ENCODE measurements around the gene ZNF157.
"Not testable (repeated sequence)": the region's sequence is repeated elsewhere in the genome, so short reads cannot be mapped to it uniquely, and the experiment has no call there.

Gene ZNF157

DNA sequence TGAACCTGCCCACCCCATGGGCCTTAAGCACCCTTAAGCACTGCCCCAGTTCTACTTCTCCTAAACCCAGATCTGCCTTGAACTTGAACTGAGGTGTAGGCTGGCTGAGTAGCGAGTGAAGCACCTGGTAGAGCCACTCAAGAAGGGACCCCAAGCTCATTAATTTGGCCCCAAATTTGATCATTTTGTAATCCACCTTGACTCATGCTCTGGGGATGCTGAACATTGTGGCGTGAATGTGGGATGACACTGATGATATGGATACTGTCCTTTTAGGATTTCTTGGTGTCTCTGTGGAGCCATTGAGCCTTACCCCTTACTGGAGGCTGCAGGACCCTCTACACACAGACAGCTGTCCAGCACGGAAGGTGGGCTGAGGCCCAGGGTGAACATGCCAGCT lies at the start of gene ZNF157:
ZNF157 (plus strand) TSS at position 301 of the 400 bp plus-strand sequence; CDS start at position 392, 91 bp downstream.
- no peak for DNase-seq

DNA sequence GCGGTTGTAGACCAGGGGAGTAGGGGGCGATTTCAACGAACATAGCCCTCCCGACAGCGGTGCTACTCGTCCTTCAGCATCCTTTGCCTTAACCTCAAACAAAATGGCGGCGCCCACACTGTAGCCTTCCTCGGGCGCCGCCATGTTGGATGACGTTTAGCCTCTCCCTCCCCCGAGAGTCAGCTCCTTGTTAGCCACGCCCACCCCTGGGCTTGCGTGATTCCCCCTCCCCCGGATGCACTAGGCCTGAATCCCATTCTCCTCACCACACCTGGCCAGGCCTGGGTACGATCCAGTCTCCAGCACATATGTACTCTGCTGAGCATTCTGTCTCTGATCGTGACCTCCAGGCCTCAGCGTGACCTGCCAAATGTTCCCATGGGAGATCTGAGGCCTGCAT lies 49.0 kb upstream of the ZNF157 start:
- peak; percentile 27 to 44 for DNase-seq

GRCh38 chrX:47321823-47322371 lies 48.5 kb upstream of the ZNF157 start:
- DNase-seq: no peak

- no peak for DNase-seq
Observed at GRCh38 chrX:47327902-47328301, 42.5 kb upstream of the ZNF157 start.

GRCh38 chrX:47332729-47333128 lies 37.6 kb upstream of the ZNF157 start:
- DNase-seq: not testable (repeated sequence)

- no peak for DNase-seq
Observed at GRCh38 chrX:47351706-47352105, 18.7 kb upstream of the ZNF157 start.

GRCh38 chrX:47358387-47359065 lies 11.9 kb upstream of the ZNF157 start:
- no peak for DNase-seq

GRCh38 chrX:47360423-47361179 lies 9.8 kb upstream of the ZNF157 start:
- DNase-seq: no peak

- DNase-seq: peak; percentile 81 to 85
Observed at GRCh38 chrX:47361538-47362511, 8.6 kb upstream of the ZNF157 start.

GRCh38 chrX:47366041-47366722 lies 4.2 kb upstream of the ZNF157 start:
- DNase-seq: peak; percentile 62 to 66

DNA sequence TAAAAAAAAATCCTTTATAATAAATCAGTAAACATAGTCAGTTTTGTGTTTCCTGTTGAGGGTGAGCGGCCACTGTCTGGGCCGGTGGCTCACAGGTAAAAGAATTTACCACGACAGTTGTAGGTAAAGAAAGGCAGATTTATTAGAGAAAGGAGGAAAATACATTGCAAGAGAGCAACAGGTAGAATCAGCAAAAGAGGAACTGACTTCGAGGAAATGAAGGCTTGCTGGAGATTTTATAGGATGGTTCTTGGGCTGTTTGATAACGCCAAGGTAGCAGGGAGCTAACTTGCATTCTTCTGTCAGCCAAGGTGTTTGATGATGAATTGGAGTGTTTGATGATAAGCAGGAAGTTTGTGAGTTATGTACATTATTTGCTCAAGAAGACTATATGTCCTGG lies 2.8 kb downstream of the ZNF157 start:
- DNase-seq: no peak

DNA sequence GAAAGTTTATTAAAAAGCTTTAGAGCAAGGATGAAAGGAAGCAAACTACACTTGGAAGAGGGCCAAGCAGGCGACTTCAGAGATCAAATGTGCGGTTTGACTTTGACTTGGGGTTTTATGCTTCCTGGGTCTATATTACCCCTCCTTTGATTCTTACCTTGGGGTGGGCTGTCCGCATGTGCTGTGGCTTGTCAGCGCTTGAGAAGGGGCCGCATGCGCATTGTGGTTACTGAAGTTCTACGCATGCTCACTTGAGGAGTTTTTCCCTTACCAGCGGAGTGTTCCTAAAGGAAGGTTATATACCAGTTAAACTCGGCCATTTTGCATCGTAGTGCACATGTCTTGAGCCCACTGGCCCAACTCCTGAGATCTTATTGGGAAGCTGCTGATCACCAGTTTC lies 9.9 kb downstream of the ZNF157 start:
- DNase-seq: no peak

DNA sequence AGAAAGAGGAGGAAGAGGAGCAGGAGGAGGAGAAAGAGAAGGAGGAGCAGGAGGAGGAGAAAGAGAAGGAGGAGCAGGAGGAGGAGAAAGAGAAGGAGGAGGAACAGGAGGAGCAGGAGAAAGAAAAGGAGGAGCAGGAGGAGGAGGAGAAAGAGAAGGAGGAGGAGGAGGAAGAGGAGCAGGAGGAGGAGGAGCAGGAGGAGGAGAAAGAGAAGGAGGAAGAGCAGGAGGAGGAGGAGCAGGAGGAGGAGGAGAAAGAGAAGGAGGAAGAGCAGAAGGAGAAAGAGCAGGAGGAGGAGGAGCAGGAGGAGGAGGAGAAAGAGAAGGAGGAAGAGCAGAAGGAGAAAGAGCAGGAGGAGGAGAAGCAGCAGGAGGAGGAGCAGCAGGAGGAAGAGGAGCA lies 10.5 kb downstream of the ZNF157 start:
- DNase-seq: not testable (repeated sequence)

GRCh38 chrX:47384502-47384901 lies 14.1 kb downstream of the ZNF157 start:
- DNase-seq: peak; percentile 43 to 54

DNA sequence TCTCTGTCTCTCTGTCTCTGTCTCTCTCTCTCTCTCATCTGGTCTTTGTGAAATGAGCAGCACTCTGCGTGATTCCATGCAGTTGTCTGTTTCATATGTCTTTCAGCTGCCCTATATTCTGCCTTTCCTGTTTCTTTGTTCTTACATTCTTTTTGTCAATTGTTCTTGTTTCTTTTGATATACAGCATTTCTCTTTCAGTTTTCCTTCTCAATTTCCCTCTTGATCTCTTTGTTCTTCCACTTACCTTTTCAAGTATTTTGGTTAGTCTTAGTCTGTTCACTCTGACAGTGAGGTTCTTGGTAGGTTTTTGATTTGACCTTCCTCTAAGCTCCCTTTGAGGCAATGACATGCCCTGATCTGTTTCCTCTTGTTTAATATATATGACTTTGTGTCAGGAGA lies 20.4 kb downstream of the ZNF157 start:
- no peak for DNase-seq

- no peak for DNase-seq
Observed at GRCh38 chrX:47413179-47413594, 42.8 kb downstream of the ZNF157 start.

- DNase-seq: no peak
Observed at GRCh38 chrX:47420265-47420664, 49.9 kb downstream of the ZNF157 start.

DNA sequence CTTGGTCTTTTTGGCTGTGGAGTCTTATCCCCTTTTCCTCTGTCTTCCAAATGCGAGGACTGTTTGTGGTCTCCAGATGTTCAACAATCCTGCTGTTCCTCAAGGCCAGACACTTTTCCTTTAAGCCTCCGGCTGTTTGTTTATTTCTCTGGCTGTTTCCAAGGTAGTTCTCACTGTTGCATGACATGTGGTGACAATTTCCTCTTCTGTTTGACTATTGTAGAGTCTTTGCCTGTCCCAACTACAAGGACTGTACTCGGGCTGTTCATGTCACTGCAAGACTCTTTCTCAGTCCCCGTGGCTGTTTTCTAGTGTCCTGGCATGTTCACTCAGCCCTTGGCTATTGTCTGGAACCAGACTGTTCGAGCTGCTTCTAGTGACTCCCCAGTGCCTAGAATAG lies 50.6 kb downstream of the ZNF157 start:
- no peak for DNase-seq

DNA sequence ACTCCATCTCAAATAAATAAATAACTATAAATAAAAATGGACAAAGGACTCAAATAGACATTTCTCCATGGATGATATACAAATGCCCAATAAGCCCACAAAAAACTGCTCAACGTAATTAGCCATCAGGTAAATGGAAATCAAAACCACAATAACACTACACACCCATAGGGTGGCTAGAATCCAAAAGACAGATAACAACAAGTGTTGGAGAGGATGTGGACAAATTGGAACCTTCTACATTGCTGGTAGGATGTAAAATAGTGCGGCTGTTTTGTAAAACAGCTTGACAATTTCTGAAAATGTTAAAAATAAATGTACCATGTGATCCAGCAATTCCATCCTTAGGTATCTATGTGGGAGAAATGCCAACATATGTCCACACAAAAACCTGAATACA lies 52.1 kb downstream of the ZNF157 start:
- no peak for DNase-seq

- DNase-seq: no peak
Observed at GRCh38 chrX:47430925-47431324, 60.5 kb downstream of the ZNF157 start.

- no peak for DNase-seq
Observed at GRCh38 chrX:47446431-47446830, 76.1 kb downstream of the ZNF157 start.

- no peak for DNase-seq
Observed at GRCh38 chrX:47446971-47447370, 76.6 kb downstream of the ZNF157 start.

All from hippocampal formation (tissue), 2 donors.